Gastrocnemius medialis (tissue), 4 donors: ENCODE measurements around the gene SYNGR1.

Experiments
- CTCF ChIP-seq, 5 experiments: fragments of 450-650 bp in 3 of 5; fragments of 200-600 bp in 2 of 5; sonication (generic) in 2 of 5; IDR thresholded peaks in 4 of 5; conservative IDR thresholded peaks in 1 of 5; 1 replicate in 4 of 5; 2 replicates in 1 of 5; pipeline ENCODE4 v1.5.1; 2016 to 2019; ENCODE audit warnings: antibody characterized with exemption in 5 of 5, mild to moderate bottlenecking in 3 of 5, moderate library complexity in 3 of 5
- POLR2A ChIP-seq, 2 donors: fragments of 450-650 bp; IDR thresholded peaks; one replicate each; pipeline ENCODE4 v1.6.1; 2017; ENCODE audit warnings: antibody characterized with exemption in 2 of 2, mild to moderate bottlenecking in 2 of 2, moderate library complexity in 2 of 2

GRCh38 chr22:39381930-39382329 is 32.1 kb downstream of the SYNGR1 start:
- TF ChIP-seq CTCF (IDR thresholded peaks at IDR 0.05 in 4 of 5, conservative IDR thresholded peaks at IDR 0.05 in 1 of 5) (no peak), POLR2A (IDR thresholded peaks at IDR 0.05) (no peak)
